HG02678 (cell line): ENCODE results near the gene BAX.

ENCODE experiments used
- ATAC-seq: cut with Tn5 transposase; IDR thresholded peaks from one replicate; pipeline ENCODE4 v1.9.1; 2021; ENCODE audit warnings: mild to moderate bottlenecking, moderate library complexity; ENCODE audit not compliant: unreplicated experiment

Gene BAX

GRCh38 chr19:49010453-49010852 lies 55.8 kb downstream of the BAX start:
- ATAC-seq: no peak

- ATAC-seq: no peak
These were observed 56.5 kb downstream of the BAX start for GRCh38 chr19:49011194-49011593.
